ENCODE results near the gene SLC26A3.

SLC26A3 gene

GRCh38 chr7:107847168-107847835 is 44.3 kb upstream of the SLC26A3 start:
- Histone ChIP-seq H3K9me3 (ENCODE audit: insufficient read depth, low read length, severe bottlenecking) (no peaks in the 10 kb centered on the region), H3K9ac (ENCODE audit: low read depth, low read length) (no peak overlapping the region), H3K4me3 (ENCODE audit: low read depth in 1 of 2, low read length in 2 of 2) (no peak overlapping the region), H3K79me2 (ENCODE audit: insufficient read depth, low read length) (no peaks in the 10 kb centered on the region), H3K27me3 (ENCODE audit: insufficient read depth, low read length, poor library complexity) (no peaks in the 10 kb centered on the region), H3K36me3 (ENCODE audit: insufficient read depth, low read length) (no peaks in the 10 kb centered on the region), H4K20me1 (ENCODE audit: insufficient read depth, low read length) (no peaks in the 10 kb centered on the region), H3K27ac (ENCODE audit: low read length) (no peak overlapping the region), H3K4me2 (ENCODE audit: insufficient read depth, low read length) (no peak overlapping the region), H2AFZ (ENCODE audit: low read depth, low read length) (no peak overlapping the region), H3K4me1 (ENCODE audit: insufficient read depth, low read length) (no peaks in the 10 kb centered on the region)
- DNase-seq: no peak
- no peak for TF ChIP-seq CTCF (IDR thresholded peaks at IDR 0.05; ENCODE audit: borderline replicate concordance, extremely low read depth, low read length, poor library complexity, severe bottlenecking)
- TF ChIP-seq EZH2 (IDR thresholded peaks at IDR 0.05; ENCODE audit: borderline replicate concordance, low read depth, low read length, severe bottlenecking): no peak
- no peak for ATAC-seq (ENCODE audit: insufficient read depth, low read depth)

GRCh38 chr7:107846324-107846723 is 43.3 kb upstream of the SLC26A3 start:
- no peak overlapping the region for H3K4me2 ChIP-seq (ENCODE audit: insufficient read depth, low read length)
- DNase-seq: no peak
- H3K79me2 ChIP-seq (ENCODE audit: insufficient read depth, low read length): no peaks in the 10 kb centered on the region
- no peak overlapping the region for H3K4me3 ChIP-seq (ENCODE audit: low read depth in 1 of 2, low read length in 2 of 2)
- no peak overlapping the region for H2AFZ ChIP-seq (ENCODE audit: low read depth, low read length)
- no peaks in the 10 kb centered on the region for H3K27me3 ChIP-seq (ENCODE audit: insufficient read depth, low read length, poor library complexity)
- H3K9me3 ChIP-seq (ENCODE audit: insufficient read depth, low read length, severe bottlenecking): no peaks in the 10 kb centered on the region
- ATAC-seq (ENCODE audit: insufficient read depth, low read depth): no peak
- H4K20me1 ChIP-seq (ENCODE audit: insufficient read depth, low read length): no peaks in the 10 kb centered on the region
- no peak for TF ChIP-seq EZH2 (IDR thresholded peaks at IDR 0.05; ENCODE audit: borderline replicate concordance, low read depth, low read length, severe bottlenecking)
- TF ChIP-seq CTCF (IDR thresholded peaks at IDR 0.05; ENCODE audit: borderline replicate concordance, extremely low read depth, low read length, poor library complexity, severe bottlenecking): no peak
- no peak overlapping the region for H3K9ac ChIP-seq (ENCODE audit: low read depth, low read length)
- H3K4me1 ChIP-seq (ENCODE audit: insufficient read depth, low read length): no peaks in the 10 kb centered on the region
- H3K36me3 ChIP-seq (ENCODE audit: insufficient read depth, low read length): no peaks in the 10 kb centered on the region
- H3K27ac ChIP-seq (ENCODE audit: low read length): no peak overlapping the region

- TF ChIP-seq CTCF (IDR thresholded peaks at IDR 0.05; ENCODE audit: borderline replicate concordance, extremely low read depth, low read length, poor library complexity, severe bottlenecking) (no peak), EZH2 (IDR thresholded peaks at IDR 0.05; ENCODE audit: borderline replicate concordance, low read depth, low read length, severe bottlenecking) (no peak)
- Histone ChIP-seq H4K20me1 (ENCODE audit: insufficient read depth, low read length) (no peaks in the 10 kb centered on the region), H3K27me3 (ENCODE audit: insufficient read depth, low read length, poor library complexity) (no peaks in the 10 kb centered on the region), H3K27ac (ENCODE audit: low read length) (no peak overlapping the region), H3K4me1 (ENCODE audit: insufficient read depth, low read length) (no peaks in the 10 kb centered on the region), H3K9me3 (ENCODE audit: insufficient read depth, low read length, severe bottlenecking) (no peaks in the 10 kb centered on the region), H3K4me2 (ENCODE audit: insufficient read depth, low read length) (no peak overlapping the region), H3K9ac (ENCODE audit: low read depth, low read length) (no peak overlapping the region), H3K4me3 (ENCODE audit: low read depth in 1 of 2, low read length in 2 of 2) (no peak overlapping the region), H3K36me3 (ENCODE audit: insufficient read depth, low read length) (no peaks in the 10 kb centered on the region), H3K79me2 (ENCODE audit: insufficient read depth, low read length) (no peaks in the 10 kb centered on the region), H2AFZ (ENCODE audit: low read depth, low read length) (no peak overlapping the region)
- DNase-seq: no peak
- no peak for ATAC-seq (ENCODE audit: insufficient read depth, low read depth)
These were observed 40.2 kb upstream of the SLC26A3 start for GRCh38 chr7:107843184-107843583.

Measured in DND-41 (cell line).